GM21576 (cell line): ENCODE measurements around the gene CIAO2B.
"Not testable (repeated sequence)": the region's sequence is repeated elsewhere in the genome, so short reads cannot be mapped to it uniquely, and the experiment has no call there.

Experiments
- ATAC-seq: cut with Tn5 transposase; IDR thresholded peaks from one replicate; pipeline ENCODE4 v1.9.1; 2021; ENCODE audit warnings: mild to moderate bottlenecking, moderate library complexity; ENCODE audit not compliant: unreplicated experiment

Gene CIAO2B

DNA sequence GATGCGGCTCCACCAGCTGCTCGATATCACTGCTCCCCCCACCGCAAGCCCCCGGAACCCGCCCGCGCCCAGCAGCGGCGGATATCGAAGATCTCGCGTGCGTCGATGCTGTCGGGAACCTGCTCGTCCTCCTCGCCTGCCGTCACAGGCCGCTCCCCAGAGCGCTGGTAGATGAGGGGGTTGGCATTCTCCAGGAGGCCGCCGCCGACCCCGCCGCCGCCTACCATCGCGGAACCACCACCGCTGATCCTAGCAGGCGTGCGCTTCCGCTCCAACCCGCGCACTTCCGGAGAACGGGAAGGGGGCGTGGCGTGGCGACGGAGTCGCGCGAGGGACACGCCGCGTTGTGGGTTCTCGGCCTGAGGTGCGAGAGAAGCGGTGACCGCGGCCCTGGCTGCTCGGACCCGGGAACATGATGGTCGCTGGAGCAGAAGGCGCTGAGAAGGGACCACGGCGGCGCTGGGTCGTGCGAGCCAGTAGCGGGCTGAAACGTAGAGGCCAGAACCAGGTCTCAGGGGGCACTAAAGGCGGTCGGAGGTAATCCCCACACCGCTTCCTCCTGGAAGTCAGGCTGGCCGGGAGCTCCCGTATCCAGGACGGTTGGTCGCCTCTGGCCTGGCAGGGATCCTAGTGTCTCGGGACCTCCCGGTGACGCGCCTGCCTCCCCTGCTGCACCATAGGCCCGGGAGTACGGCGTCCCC lies at the start of gene CIAO2B:
Gene CIAO2B (minus strand): TSS at position 265 of the 701 bp plus-strand sequence. CDS start 38 bp downstream, at position 227.
- ATAC-seq: peak; percentile 56

DNA sequence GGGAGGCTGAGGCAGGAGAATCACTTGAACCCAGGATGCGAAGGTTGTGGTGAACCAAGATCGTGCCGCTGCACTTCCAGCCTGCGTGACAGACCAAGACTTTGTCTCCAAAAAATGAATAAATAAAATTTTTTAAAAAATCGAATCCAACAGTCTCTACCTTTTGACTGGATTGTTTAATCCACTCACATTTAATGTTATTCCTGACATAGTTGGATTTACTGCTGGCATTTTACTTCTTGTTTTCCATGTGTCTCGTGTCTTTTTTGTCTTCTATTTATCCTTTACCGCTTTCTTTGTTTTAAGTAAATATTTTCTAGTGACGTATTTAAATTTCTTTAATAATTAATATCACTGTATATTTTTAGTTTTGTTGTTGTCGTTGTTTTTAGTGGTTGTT lies 48.8 kb upstream of the CIAO2B start:
- no peak for ATAC-seq

DNA sequence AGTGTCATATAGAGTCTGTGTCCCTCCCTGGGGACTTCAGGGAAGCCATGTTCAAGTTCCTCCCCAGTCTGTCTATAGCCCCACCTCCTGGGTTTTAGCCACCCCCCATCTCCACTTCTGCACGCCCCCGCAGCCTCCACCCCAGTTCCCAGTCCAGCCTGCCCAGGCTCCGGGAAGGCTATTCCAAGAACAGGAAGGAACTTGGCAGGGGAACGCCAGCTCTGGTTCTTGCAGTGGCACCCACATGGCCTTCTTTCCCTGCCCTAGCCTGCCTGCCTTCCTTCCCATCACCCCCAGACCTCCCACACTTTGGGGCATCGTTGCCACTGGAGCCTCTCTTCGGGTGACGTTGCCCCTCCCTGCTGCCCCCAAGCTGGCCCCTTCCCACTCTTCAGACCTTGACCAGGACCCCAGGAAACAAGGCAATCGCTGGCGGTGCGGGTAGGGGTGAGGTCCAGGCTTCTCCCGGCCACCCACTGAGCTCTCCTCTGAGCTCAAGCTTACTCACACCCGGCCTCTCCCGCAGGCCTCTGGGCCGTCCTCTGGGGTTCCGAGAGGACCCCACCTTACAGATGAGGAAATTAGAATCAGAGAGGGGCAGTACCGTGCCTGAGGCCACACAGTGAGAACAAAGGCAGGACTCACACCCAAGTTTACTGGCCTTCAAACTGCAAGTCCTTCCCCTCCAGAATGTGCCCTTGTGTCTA lies 45.0 kb upstream of the CIAO2B start:
- ATAC-seq: no peak

DNA sequence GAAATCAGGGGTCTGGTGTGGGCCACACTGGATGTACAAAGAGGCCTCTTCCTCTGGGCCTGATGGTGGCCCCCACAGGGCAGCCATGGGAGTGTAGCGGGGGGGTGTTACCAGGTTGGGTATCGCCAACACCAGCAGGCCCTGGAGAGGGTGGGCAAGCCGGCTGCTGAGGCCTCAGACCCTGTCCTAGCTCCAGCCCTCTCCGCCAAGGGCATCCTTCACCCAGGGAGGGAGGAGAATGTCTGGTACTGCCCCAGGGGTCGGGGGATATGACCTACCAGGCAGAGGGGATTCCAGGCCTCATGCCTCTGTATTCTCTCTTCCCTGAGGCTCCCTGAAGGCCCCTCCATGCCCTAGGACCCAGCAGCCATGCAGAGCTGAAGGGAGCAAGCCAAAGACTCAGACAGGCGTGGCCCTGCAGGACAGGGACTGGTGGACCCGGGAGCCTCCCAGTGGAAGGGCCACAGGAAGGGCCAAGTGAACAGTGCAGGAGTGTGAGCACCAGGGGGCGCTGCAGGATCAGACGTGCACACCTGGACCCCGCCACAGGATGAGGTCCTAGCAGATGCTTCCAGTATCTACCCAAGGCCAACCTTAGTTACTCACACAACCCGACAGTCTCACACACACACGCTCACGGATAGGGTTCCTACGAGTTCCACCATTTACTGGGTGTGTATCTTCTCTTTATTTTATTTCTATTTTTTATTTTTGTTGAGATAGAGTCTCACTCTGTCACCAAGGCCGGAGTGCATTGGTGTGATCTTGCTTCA lies 43.3 kb upstream of the CIAO2B start:
- peak; percentile 66 for ATAC-seq

DNA sequence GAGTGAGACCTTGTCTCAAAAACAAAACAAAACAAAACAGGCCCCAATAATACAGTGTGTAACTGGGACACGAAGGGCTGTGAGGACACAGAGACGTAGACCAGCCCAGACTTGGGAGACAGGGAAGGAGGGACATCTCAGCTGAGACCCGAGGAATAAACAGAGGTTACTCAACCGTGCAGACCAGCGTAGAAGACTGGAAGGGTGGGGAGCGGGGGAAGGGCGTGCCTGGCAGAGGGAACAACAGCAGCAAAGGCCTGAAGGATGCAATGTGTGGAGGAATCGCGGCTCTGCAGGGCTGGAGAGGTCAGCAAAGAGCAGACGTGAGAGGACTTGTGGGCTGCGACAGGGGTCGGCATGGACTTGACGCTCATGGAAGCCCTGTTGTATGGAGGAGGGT lies 42.5 kb upstream of the CIAO2B start:
- no peak for ATAC-seq

DNA sequence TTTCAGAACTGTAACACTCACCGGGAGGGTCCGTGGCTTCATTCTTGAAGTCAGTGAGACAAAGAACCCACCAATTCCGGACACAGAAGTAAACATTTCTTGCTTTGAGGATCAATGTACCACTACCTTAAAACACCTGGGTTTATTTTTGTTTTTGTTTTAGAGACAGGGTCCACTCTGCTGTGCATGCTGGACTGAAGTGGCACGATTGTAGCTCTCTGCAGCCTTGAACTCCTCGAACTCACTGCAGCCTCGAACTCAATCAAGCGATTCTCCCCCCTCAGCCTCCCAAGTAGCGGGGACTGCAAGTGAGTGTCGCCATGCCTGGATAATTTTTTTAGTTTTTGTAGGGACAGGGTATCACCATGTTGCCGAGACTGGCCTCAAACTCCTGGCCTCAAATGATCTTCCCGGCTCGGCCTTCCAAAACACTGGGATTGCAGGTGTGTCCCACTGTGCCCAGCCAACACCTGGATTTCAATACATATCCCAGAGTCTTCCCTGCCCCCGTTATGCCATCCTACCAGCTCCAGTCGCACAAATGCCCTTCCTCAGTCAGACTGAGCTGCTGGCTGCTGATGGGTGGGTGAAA lies 41.2 kb upstream of the CIAO2B start:
- no peak for ATAC-seq

DNA sequence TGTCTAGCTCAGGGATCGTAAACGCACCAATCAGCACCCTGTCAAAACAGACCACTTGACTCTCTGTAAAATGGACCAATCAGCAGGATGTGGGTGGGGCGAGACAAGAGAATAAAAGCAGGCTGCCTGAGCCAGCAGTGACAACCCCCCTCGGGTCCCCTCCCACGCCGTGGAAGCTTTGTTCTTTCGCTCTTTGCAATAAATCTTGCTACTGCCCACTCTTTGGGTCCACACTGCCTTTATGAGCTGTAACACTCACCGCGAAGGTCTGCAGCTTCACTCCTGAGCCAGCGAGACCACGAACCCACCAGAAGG lies 40.7 kb upstream of the CIAO2B start:
- not testable (repeated sequence) for ATAC-seq

DNA sequence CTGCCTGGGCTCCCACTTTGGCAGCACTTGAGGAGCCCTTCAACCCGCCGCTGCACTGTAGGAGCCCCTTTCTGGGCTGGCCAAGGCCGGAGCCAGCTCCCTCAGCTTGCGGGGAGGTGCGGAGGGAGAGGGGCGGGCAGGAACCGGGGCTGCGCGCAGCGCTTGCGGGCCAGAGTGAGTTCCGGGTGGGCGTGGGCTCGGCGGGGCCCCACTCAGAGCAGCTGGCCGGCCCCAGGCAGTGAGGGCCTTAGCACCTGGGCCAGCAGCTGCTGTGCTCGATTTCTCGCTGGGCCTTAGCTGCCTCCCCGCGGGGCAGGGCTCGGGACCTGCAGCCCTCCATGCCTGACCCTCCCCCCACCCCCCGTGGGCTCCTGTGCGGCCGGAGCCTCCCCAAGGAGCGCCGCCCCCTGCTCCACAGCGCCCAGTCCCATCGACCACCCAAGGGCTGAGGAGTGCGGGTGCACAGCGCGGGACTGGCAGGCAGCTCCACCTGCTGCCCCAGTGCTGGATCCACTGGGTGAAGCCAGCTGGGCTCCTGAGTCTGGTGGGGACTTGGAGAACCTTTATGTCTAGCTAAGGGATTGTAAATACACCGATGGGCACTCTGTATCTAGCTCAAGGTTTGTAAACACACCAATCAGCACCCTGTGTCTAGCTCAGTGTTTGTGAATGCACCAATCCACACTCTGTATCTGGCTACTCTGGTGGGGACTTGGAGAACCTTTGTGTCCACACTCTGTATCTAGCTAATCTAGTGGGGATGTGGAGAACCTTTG lies 40.1 kb upstream of the CIAO2B start:
- ATAC-seq: not testable (repeated sequence)

DNA sequence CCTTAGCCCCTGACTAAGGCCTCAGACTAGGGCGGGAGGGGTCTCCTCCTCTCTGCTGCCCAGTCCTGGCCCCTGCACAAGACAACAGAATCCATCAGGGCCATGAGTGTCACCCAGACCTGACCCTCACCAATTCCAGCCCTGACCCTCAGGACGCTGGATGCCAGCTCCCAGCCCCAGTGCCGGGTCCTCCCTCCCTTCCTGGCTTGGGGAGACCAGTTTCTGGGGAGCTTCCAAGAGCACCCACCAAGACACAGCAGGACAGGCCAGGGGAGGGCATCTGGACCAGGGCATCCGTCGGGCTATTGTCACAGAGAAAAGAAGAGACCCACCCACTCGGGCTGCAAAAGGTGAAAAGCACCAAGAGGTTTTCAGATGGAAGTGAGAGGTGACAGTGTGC lies 39.5 kb upstream of the CIAO2B start:
- no peak for ATAC-seq

DNA sequence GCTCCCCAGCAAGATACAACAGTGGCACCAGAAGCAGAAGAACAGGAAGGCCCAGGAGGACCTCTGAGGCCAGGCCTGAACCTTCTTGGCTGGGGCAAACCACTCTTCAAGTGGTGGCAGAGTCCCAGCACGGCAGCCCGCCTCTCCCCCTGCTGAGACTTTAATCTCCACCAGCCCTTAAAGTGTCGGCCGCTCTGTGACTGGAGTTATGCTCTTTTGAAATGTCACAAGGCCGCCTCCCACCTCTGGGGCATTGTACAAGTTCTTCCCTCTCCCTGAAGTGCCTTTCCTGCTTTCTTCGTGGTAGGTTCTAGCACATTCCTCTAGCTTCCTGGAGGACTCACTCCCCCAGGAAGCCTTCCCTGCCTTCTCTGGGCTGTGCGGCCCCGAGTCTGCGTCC lies 38.8 kb upstream of the CIAO2B start:
- ATAC-seq: no peak

DNA sequence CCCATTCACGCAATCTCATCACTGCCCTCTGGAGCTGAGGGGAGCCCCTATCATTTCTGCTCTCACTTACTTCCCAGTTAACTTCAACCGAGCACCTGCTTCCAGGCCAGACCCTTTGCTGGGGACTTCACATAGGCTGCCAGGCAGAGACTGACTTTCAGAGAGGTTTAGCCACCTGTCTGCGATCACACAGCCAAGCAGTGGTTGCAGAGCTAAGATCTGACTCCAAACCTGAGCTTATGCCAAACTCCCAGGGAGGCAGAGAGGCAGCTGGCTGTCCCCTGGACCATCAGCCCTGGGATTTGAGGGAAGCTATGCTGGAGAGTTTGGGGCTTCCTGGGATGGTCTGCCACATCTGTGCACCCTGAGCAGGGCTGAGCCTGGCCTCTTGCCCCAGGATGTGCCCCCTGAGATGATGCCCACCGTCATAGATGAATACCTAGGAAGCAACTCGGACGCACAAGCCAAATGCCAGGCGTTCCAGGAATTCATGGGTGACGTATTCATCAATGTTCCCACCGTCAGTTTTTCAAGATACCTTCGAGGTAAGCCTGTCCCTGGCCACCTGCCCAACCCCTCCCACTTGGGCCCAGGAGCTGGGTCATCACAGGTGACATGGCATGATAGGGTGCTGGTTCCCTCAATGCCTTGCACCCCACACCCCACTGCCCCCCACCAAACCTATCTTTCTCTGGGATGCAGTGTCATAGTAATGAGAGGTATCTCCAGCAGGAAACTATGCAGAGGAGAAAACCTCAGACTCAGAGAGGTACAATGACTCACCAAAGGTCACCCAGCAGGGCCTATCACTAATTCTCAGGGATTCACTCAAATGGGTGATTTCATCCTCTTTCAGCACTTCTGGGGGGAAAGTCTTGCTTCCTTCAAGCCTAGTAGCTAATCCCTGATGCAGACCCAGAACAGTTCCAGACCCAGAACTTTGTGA lies 36.8 kb upstream of the CIAO2B start:
- no peak for ATAC-seq

DNA sequence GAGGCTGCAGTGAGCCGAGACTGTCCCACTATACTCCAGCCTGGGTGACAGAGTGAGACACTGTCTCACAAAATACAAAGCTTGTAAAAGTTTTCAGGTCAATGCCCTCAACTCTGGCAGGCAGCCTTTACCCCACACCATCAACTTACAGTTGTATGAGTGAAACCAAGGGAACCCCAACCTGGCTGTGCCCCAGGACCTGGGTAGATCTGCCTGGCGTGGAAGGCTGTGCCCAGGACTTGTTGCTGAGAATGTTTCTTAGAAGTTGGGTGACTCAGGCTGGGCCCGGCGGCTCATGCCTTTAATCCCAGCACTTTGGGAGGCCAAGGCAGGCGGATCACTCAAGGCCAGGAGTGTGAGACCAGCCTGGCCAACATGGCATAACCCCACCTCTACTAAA lies 34.6 kb upstream of the CIAO2B start:
- no peak for ATAC-seq

DNA sequence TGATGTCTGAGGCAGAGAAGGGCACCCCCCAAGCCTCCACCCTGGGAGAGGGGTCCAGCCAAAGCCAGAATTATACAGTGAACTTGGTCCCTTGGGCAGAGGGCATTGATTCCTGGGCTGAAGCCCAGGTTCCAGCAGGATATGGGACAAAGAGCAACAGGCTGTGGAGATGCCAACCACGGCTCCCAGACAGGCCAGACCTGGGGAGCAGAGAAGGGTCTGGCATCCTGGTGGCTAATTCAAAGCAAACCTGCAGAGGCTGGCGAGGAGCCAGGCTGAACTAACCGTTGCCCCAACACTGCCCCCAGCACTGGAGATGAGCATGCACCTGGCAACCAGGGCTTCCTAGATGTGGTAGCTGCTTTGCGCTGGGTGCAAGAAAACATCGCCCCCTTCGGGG lies 29.8 kb upstream of the CIAO2B start:
- ATAC-seq: no peak

DNA sequence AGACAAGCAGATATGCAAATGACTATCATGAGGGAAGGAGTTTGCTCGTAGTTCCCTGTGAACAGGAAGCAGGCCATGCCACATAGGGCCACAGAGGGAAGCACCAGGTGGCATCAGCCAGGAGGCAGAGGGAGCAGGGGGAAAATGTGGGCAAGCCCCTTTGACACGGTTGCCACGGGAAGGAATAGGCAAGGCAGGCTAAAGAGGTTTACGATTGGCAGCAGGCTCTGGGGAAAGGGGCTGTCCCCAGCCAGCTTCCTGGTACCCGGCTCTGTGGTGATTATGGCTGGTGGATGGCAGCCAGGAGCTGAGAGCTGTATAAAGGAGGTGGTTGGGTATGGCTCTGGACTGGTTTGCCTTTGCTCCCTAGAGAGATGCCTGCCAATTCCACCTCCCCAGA lies 27.7 kb upstream of the CIAO2B start:
- ATAC-seq: no peak

DNA sequence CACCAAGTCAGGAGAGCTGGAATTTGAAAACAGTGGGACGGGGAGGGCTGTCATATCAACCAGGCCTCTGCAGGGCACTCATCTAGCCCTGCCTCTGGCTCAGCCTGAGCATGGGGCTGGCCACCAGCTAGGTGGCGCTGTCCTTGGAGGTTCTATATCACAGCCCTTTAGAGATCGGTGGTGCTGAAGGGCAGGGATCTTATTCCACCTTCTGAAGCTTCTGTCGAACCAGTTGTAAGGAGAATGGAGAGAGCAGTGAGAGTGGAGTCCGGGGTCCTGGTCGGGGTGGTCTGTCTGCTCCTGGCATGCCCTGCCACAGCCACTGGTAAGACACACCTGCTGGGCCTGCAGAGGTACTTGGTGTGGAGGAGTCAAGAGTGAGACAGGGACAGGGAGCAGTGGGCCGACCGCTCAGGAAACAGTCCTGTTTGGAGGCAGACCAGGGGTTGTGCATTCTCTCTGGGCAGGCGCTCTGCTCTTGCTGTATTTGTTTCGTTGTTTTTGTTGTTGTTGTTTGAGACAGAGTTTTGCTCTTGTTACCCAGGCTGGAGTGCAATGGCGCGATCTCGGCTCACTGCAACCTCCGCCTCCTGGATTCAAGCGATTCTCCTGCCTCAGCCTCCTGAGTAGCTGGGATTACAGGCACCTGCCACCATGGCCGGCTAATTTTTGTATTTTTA lies 27.0 kb upstream of the CIAO2B start, which contains the start of gene CES3:
Gene CES3 (plus strand): TSS at position 202 of the 680 bp plus-strand sequence. CDS start 42 bp downstream, at position 244.
- ATAC-seq: peak; percentile 69

DNA sequence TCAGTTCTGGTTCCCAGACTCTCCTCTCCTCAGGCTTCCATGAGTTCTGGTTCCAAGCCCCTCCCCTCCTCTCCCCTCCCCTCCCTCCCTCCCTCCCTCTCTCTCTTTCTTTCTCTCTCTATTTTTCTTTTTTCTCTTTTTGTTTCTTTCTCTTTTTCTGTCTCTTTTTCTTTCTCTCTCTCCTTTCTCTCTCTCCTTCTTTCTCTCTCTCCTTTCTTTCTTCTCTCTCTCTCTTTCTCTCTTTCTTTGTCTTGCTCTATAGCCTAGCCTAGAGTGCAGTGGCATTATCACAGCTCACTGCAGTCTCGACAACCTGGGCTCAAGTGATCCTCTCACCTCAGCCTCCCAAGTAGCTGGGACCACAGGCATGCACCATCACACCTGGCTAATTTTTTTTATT lies 26.1 kb upstream of the CIAO2B start:
- no peak for ATAC-seq

DNA sequence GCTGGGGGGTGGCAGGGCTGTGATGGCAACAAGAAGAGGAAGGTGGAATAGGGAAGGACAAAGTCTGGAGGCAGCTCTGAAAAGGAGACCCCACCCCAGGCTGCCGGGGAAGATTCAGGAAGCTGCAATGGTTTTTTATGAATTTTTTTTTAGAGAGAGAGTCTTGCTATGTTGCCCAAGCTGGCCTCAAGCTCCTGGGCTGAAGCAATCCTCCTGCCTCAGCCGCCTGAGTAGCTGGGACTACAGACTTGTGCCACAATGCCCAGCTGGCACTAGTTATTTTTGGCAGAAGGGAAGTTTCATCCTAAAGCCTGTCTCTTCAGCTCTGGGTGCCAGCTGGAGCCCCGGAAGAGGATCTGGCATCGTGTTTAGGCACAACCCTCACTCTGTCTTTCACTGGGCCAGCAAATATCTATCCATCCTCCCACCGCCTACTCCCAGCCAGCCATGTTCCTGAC lies 25.5 kb upstream of the CIAO2B start:
- ATAC-seq: no peak

DNA sequence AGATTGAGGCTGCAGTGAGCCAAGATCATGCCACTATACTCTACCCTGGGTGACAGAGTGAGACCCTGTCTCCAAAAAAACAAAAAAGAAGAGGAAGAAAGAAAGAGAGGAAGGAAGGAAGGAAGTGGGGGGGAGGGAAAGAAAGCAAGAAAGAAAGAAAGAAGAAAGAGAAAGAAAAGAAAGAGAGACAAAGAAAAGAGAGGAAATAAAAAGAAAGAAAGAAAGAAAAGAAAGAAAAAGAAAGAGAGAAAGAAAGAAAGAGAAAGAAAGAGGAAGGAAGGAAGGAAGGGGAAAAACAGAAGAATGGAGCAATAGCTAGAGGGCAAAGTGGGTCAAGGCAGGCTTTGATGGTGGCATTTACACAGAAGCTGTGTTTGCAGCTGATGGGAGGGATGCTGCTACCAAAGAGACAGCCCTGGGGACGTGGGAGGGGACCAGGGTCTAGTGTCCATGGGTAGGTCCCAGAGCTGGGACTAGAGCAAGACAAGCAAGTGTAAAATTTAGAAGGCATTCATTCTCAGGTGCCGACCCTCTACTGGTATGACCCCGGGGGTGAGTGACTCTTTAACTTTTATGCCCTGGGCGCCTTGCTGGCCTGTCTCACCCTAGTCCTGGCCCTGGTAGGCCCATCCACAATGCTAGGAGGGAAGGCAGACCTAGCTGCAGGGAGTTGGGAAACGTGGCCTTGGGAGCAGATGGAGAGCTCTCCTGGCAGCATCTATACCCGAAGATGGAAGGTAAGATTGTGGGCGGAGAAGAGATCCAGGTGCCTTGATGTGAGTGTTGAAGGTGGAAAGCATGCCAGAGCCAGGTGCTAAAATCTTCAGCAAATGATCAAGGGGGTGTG lies 24.9 kb upstream of the CIAO2B start:
- ATAC-seq: no peak
